Dermis blood vessel endothelial cell (primary cell): Measurements from ENCODE around the gene GIMAP6. TPM values are rescaled to one million over a fixed set of nuclear protein-coding genes. Genes with fewer than 3 reads are reported as not detected.
"Not testable (repeated sequence)": the region's sequence is repeated elsewhere in the genome, so short reads cannot be mapped to it uniquely, and the experiment has no call there.

ENCODE experiments used
- DNase-seq: peaks from one replicate; pipeline ENCODE4 v3.0.0; 2010
- total RNA-seq: library from RNA; depleted of rRNA; stranded (reverse); fragments of >200 nt; gene quantifications from 2 replicates; pipeline ENCODE4 v1.2.3, GENCODE V29; 2014

GIMAP6 gene
- total RNA-seq, 1 donor from 2014 or later, result 262 TPM

GRCh38 chr7:150645259-150646020, 13.3 kb upstream of the GIMAP6 start:
- no peak for DNase-seq

DNA sequence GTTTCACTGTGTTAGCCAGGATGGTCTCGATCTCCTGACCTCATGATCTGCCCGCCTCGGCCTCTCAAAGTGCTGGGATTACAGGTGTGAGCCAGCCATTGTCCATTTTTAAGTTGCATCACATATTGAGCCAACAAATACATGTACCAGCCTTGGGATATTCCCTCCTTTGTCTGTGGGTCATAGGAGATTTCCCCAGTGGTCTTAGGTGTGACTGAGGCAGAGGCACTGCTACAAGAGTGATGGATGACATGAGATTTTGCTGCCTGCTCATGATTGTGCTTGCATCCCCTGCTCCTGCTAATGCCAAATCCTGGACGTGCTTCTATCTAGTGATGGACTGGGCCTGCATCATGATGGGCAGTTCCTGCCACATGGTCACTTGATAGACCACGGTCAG, 10.7 kb upstream of the GIMAP6 start:
- no peak for DNase-seq

DNA sequence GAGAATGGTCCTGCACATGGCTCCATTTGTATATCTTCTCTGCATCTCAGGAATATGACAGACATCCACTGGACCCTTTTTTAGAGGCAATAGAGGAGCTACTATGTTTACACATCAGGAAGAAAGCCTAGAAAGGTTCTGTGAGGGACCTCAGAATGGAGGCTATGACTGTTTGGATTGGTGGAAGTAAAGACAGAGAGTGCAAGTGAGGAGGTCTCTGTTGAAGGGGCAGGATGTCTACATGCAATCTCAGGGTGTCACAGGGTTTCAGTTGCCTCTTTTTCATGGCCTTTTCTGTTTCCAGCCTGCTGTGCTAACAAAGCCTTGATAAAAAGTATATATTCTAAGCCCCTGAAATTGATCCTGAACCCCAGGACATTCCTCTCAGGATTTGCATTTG, 9.7 kb upstream of the GIMAP6 start:
- DNase-seq, result no peak

DNA sequence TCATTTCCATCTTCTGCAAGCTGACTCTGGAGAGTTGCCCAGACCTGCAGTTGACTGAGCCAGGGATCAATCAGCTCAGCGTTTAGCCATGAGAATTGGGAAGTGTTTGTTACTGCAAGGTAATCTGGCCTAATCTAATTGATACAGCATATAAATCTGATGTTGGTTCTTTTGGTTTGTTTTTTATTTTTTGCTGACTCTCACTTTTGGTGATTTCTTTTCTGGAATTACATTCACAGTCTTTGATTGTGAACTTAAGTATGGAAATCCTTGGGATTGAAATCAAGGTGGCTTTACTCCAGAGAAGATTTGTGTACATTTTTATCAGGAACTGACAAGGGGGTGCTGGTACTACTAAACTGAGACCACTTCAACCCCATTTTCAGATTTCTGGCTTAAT, 1.7 kb upstream of the GIMAP6 start:
- no peak for DNase-seq

DNA sequence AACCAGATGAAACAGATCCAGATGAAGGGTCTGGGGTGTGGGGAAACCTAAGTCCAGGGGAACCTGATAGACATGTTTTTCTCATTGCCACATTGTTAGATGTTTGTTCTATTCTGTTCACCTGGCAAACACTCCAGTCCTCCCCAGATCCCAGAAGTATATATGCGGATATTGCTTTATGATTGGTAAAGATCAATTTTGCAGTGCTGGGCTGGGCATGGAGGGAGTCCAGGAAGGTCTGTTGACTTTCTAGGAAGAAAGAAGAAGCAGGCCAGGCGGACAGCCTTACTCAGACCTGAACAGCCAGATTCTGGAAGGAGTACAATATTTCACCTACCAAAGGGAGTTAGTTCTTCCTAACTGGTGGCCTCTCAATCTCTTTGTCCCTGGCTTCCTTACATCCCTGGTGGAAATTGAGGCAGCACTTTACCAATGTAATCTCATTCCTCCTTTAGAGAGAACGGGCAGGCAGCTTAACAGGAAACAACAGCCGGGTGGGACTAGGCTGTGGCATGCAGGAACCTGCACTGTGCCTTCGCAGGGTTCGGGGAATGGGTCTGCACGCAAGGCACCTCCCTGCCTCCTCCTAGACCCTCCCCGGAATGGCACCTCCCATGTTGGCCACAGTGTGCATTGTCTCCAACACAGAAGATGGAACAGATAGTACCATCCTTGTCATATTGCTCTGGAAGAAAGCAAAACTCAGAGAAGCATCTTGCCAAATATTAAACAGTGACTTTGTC, 930 bp downstream of the GIMAP6 start:
- peak; percentile 72 for DNase-seq

- DNase-seq, result peak; percentile 89
Observed at GRCh38 chr7:150629347-150629746, 2.8 kb downstream of the GIMAP6 start.

DNA sequence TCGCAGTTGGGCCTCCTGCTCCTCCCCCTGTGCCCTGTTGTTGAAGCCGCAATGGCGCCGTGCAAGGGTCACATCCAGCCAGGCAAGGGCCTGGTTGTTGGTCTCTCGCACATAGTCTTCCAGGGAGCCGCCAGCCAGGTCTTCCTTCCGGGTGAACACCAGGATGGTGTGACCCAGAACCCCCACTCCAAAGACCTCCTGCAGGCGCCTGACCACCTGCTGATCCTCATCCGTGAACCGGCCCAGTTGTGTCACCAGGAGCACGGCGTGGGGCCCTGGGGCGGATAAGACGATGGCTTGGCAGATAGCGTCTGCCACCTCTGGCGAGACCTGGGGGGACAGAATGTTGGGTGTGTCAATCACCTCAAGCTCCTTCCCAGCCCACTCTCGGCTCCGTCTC, 4.2 kb downstream of the GIMAP6 start:
- DNase-seq, result no peak

DNA sequence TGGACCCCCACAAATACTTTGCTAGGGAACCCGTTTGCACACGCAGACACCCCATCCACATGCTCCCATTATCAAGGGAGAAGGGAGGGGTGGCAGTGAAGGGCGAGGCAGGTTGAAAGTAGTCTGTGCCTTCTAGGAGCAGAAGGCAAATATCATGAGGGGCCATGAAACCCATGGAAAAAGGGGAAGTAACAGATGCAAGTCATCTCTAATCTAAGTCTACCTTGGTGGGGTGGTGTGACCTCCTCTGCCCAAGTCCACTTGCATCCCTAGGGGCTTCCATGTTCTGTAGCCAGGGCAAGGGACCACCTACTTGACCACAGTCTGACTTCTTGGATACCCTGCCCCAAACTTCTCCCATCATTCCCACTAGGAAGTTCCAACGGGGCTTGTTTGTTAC, 5.5 kb downstream of the GIMAP6 start:
- no peak for DNase-seq

DNA sequence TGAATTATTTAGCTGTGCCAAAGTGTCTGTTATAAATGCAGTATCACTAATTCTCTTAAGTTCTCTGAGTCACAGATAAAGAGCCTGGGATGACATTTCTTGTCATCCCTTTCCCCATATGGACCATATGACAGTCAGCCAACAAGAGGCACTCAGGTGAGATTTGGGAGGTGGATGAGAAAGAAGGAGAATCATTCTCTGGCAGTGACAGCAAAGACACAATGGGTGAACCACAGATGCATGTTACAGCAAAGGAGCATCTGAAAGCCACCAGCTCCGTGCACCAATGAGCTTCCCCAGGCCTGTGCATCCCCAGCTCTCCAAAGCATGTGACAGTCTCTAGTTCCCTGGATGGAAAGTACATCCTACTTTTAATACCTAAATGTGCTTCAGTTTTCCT, 10.8 kb downstream of the GIMAP6 start:
- no peak for DNase-seq

GRCh38 chr7:150620617-150621371, 11.4 kb downstream of the GIMAP6 start:
- peak; percentile 34 for DNase-seq

GRCh38 chr7:150620061-150620460, 12.1 kb downstream of the GIMAP6 start:
- DNase-seq, result peak; percentile 58

DNA sequence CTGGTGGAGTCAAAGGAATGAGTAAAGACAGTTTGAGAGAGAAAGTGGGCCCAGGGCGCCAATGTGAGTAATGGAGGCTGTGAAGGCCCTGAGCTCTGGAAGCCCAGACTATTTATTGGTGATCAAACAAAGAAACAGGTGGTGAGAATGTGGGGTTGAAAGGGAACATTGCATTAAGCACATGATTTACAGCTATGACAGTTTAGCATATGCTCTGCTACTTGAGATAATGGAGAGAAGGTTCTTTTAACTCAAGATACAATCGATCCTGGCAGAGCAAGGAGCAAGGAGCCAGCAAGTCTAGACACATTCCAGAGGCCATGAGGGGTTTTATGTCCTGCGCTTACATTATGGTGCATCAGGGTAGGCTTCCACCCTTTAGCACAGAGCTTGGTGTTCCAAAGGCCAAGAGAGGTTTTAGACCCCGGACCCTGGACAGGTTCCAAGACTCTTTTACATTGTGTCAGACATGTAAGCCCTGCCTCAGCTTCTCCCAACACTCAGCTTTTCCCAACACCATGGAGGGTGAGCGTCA, 16.9 kb downstream of the GIMAP6 start:
- DNase-seq, result not testable (repeated sequence)

- not testable (repeated sequence) for DNase-seq
Observed at GRCh38 chr7:150614426-150614825, 17.8 kb downstream of the GIMAP6 start.

GRCh38 chr7:150613880-150614279, 18.3 kb downstream of the GIMAP6 start:
- DNase-seq, result no peak

GRCh38 chr7:150612925-150613324, 19.3 kb downstream of the GIMAP6 start:
- no peak for DNase-seq

GRCh38 chr7:150610233-150610632, 22.0 kb downstream of the GIMAP6 start:
- DNase-seq, result no peak

DNA sequence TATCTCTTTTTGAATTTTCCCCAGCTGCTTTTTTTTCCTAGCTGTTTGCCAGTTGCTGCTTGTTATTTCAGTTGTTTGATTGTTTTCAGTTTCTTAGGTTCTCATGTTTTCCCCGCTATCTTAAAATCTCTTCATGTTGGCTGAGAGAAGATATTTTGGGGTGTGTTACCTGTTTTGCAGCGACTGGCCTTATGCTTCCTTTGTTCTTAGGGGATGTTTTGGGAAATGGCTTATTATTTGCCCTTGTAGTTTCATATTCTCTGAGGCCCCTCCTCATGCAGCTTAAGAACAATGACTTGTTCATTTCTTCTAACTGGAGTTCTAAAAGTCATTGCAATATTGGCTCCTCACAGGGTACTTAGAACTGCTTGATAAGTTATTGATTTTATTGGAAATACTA, 28.6 kb downstream of the GIMAP6 start:
- DNase-seq, result peak; percentile 64

GRCh38 chr7:150595361-150595760, 36.8 kb downstream of the GIMAP6 start:
- DNase-seq, result peak; percentile 52

DNA sequence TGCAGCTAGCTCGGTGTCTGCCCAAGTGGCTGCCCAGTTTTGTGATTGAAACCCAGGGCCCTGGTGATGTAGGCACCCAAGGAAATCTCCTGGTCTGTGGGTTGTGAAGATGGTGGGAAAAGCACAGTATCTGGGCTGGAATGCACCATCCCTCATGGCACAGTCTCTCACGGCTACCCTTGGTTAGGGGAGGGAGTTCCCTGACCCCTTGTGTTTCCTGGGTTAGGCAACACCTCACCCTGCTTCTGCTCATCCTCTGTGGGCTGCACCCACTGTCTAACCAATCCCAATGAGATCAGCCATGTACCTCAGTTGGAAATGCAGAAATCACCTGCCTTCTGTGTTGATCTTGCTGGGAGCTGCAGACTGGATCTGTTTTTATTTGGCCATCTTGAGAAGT, 37.4 kb downstream of the GIMAP6 start:
- DNase-seq, result no peak

- no peak for DNase-seq
Observed at GRCh38 chr7:150587551-150587950, 44.6 kb downstream of the GIMAP6 start.

DNA sequence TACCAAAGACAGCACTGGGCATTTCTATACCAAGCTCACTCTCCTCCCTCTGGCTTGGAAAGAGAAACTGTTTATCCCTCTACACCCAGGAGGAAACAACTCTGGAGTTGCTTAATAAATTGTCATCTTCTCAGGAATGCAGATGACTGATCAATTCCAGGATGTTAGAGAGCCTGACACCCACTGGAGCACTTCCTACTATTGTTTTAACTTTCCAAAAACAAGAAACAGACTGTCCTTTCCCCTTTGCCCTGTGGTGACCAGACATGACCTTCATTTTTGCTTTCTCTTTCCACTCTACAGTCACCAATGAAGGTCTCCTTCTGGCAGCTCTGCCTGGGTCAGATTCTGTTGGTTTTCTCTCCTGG, 45.4 kb downstream of the GIMAP6 start:
- DNase-seq, result peak; percentile 94

- DNase-seq, result peak; percentile 53
Observed at GRCh38 chr7:150586068-150586784, 46.0 kb downstream of the GIMAP6 start.

- no peak for DNase-seq
Observed at GRCh38 chr7:150585199-150585598, 47.0 kb downstream of the GIMAP6 start.
